ENCODE measurements around the gene RMDN3. TPM values are rescaled to one million over a fixed set of nuclear protein-coding genes. Genes with fewer than 3 reads are reported as not detected.

The RMDN3 gene
- total and polyA plus RNA-seq, 3 donors from 2014 or later, result 31.5 to 37.3 (median 33.1) TPM

GRCh38 chr15:40716165-40716564, 38.9 kb downstream of the RMDN3 start:
- Histone ChIP-seq H3K9me3 (no peaks in the 10 kb centered on the region), H3K36me3 (ENCODE audit: low read depth, missing control alignments) (no peaks in the 10 kb centered on the region), H3K4me1 (no peaks in the 10 kb centered on the region), H3K27ac (no peak overlapping the region), H3K27me3 (no peaks in the 10 kb centered on the region), H3K4me3 (no peak overlapping the region)
- DNase-seq, result no peak
- intact Hi-C loops (cut with DNase I; ENCODE audit: low total_unique reads), result no loop called here
- WGBS, 2 donors, result 94% methylated on average over 6 of the region's 6 CpGs
- TF ChIP-seq CTCF (IDR thresholded peaks at IDR 0.05) (no peak), POLR2A (IDR thresholded peaks at IDR 0.05) (no peak)

- DNase-seq, result no peak
- WGBS, 2 donors, result 50 to 95% methylated on average over 2 of the region's 2 CpGs
- H3K4me3 ChIP-seq, result no peak overlapping the region
- H3K27me3 ChIP-seq, result no peaks in the 10 kb centered on the region
- intact Hi-C loops (cut with DNase I; ENCODE audit: low total_unique reads), result no loop called here
- H3K27ac ChIP-seq, result no peak overlapping the region
- H3K9me3 ChIP-seq, result no peaks in the 10 kb centered on the region
- TF ChIP-seq POLR2A (IDR thresholded peaks at IDR 0.05) (no peak), CTCF (IDR thresholded peaks at IDR 0.05) (no peak)
- H3K36me3 ChIP-seq (ENCODE audit: low read depth, missing control alignments), result no peaks in the 10 kb centered on the region
- H3K4me1 ChIP-seq, result no peaks in the 10 kb centered on the region
Observed at GRCh38 chr15:40714144-40714543, 40.9 kb downstream of the RMDN3 start.

- no peaks in the 10 kb centered on the region for H3K4me1 ChIP-seq
- no peak for DNase-seq
- intact Hi-C loops (cut with DNase I; ENCODE audit: low total_unique reads), result no loop called here
- 98 to 99% methylated on average over 2 of the region's 2 CpGs for WGBS, 2 donors
- H3K9me3 ChIP-seq, result no peaks in the 10 kb centered on the region
- TF ChIP-seq CTCF (IDR thresholded peaks at IDR 0.05), result no peak
- TF ChIP-seq POLR2A (IDR thresholded peaks at IDR 0.05), result no peak
- H3K36me3 ChIP-seq (ENCODE audit: low read depth, missing control alignments), result no peaks in the 10 kb centered on the region
- H3K27ac ChIP-seq, result no peak overlapping the region
- H3K27me3 ChIP-seq, result no peaks in the 10 kb centered on the region
- no peak overlapping the region for H3K4me3 ChIP-seq
Observed at GRCh38 chr15:40706121-40706520, 48.9 kb downstream of the RMDN3 start.

GRCh38 chr15:40702077-40702476, 53.0 kb downstream of the RMDN3 start:
- H3K4me3 ChIP-seq, result no peak overlapping the region
- WGBS, 2 donors, result 91 to 94% methylated on average over 7 of the region's 7 CpGs

More at GRCh38 chr15:40702077-40702476, 53.0 kb downstream of the RMDN3 start:
- no peak overlapping the region for H3K27ac ChIP-seq
- DNase-seq, result no peak
- TF ChIP-seq CTCF (IDR thresholded peaks at IDR 0.05), result no peak
- no peak for TF ChIP-seq POLR2A (IDR thresholded peaks at IDR 0.05)
- intact Hi-C loops (cut with DNase I; ENCODE audit: low total_unique reads), result no loop called here
- H3K27me3 ChIP-seq, result no peaks in the 10 kb centered on the region
- no peaks in the 10 kb centered on the region for H3K36me3 ChIP-seq (ENCODE audit: low read depth, missing control alignments)
- no peaks in the 10 kb centered on the region for H3K9me3 ChIP-seq
- H3K4me1 ChIP-seq, result no peaks in the 10 kb centered on the region

Data from testis (tissue), 3 donors.